ENCODE measurements around the gene CNST.

The CNST gene

DNA sequence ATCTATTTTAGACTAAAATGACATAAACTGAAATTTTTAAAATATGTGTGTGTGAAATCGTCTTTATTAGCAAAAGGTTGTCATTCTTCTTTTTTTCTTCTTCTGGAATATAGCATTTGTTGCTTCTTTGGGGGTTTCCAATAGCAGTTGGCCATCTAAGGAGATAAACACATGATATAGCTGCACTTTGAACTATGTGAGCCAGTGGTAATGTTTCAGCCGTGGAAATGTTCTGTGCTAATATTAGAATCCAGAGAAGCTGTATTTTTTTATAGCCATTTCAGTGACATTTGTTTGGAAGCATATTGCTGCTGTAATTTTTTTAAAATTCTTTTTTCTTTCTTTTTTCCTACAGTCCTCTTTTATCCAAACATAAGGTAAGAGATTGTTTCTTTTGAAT is 75.1 kb downstream of the CNST start:
- Histone ChIP-seq H3K36me3 (replicated peaks; ENCODE audit: low read depth, low read length) (peaks cover 13% of the 10 kb centered on the region), H3K79me2 (ENCODE audit: low read length) (no peaks in the 10 kb centered on the region)

DNA sequence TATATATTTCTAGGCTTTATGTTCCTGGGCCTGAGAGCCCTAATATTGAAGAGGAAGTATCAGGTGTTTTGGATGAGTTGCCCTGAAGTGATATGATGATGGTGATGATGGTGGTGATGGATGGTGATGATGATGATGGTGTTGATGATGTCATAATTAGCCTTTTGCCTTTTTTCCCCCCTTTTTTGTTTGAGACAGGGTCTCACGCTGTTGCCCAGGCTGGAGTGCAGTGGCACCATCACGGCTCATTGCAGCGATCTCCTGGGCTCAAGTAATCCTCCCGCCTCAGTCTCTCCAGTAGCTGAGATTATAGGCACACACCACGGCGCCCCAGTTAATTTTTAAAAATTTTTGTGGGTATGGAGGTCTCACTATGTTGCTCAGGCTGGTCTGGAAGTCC is 76.5 kb downstream of the CNST start:
- Histone ChIP-seq H3K36me3 (replicated peaks; ENCODE audit: low read depth, low read length) (peaks cover 17% of the 10 kb centered on the region), H3K4me2 (ENCODE audit: low read length) (no peak overlapping the region), H4K20me1 (ENCODE audit: insufficient read depth, low read length) (no peaks in the 10 kb centered on the region), H2AFZ (ENCODE audit: low read depth, low read length) (no peak overlapping the region), H3K9ac (ENCODE audit: low read length) (no peak overlapping the region), H3K27me3 (ENCODE audit: low read depth, low read length) (no peaks in the 10 kb centered on the region), H3K4me1 (ENCODE audit: low read length) (peaks cover 8% of the 10 kb centered on the region), H3K4me3 (ENCODE audit: low read length) (no peak overlapping the region), H3K9me3 (ENCODE audit: insufficient read depth, low read length) (no peaks in the 10 kb centered on the region), H3K27ac (ENCODE audit: low read length) (no peak overlapping the region), H3K79me2 (ENCODE audit: low read length) (no peaks in the 10 kb centered on the region)
- TF ChIP-seq, protein P1, sequence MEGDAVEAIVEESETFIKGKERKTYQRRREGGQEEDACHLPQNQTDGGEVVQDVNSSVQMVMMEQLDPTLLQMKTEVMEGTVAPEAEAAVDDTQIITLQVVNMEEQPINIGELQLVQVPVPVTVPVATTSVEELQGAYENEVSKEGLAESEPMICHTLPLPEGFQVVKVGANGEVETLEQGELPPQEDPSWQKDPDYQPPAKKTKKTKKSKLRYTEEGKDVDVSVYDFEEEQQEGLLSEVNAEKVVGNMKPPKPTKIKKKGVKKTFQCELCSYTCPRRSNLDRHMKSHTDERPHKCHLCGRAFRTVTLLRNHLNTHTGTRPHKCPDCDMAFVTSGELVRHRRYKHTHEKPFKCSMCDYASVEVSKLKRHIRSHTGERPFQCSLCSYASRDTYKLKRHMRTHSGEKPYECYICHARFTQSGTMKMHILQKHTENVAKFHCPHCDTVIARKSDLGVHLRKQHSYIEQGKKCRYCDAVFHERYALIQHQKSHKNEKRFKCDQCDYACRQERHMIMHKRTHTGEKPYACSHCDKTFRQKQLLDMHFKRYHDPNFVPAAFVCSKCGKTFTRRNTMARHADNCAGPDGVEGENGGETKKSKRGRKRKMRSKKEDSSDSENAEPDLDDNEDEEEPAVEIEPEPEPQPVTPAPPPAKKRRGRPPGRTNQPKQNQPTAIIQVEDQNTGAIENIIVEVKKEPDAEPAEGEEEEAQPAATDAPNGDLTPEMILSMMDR (IDR thresholded peaks at IDR 0.05; ENCODE audit: low read depth, low read length): no peak
- TF ChIP-seq EZH2phosphoT487 (IDR thresholded peaks at IDR 0.05; ENCODE audit: low read depth): no peak

More for the DNA sequence above, 75.1 kb downstream of the CNST start:
- no peak for TF ChIP-seq EZH2phosphoT487 (IDR thresholded peaks at IDR 0.05; ENCODE audit: low read depth)
- TF ChIP-seq, protein P1 (IDR thresholded peaks at IDR 0.05; ENCODE audit: low read depth, low read length): no peak
- peaks cover 8% of the 10 kb centered on the region for H3K4me1 ChIP-seq (ENCODE audit: low read length)
- no peak overlapping the region for H3K4me3 ChIP-seq (ENCODE audit: low read length)
- H3K27ac ChIP-seq (ENCODE audit: low read length): no peak overlapping the region
- H3K27me3 ChIP-seq (ENCODE audit: low read depth, low read length): no peaks in the 10 kb centered on the region
- H4K20me1 ChIP-seq (ENCODE audit: insufficient read depth, low read length): 0 out of 2 replicates have a peak, but pooled peaks cover 4% of the 10 kb centered on the region
- H2AFZ ChIP-seq (ENCODE audit: low read depth, low read length): no peak overlapping the region
- H3K9me3 ChIP-seq (ENCODE audit: insufficient read depth, low read length): no peaks in the 10 kb centered on the region
- no peak overlapping the region for H3K9ac ChIP-seq (ENCODE audit: low read length)
- no peak overlapping the region for H3K4me2 ChIP-seq (ENCODE audit: low read length)

DNA sequence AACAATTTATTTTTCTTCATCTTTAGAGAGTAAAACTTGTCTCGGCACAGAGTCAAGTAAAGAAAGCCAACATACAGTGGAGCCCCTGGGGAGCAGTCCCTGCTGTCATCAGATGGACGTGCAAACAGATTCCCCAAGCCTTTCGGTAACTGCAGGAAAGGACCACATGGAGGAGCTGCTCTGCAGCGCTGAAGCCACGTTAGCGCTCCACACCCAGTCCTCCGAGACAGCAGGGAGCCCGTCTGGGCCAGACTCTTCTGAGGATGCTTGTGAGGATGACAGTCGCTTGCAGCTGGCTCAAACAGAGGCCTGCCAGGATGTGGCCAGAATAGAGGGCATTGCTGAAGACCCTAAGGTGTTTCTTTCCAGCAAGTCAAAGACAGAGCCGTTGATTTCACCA is 80.9 kb downstream of the CNST start:
- no peaks in the 10 kb centered on the region for H3K9me3 ChIP-seq (ENCODE audit: insufficient read depth, low read length)
- TF ChIP-seq EZH2phosphoT487 (IDR thresholded peaks at IDR 0.05; ENCODE audit: low read depth): no peak
- TF ChIP-seq, protein P1 (IDR thresholded peaks at IDR 0.05; ENCODE audit: low read depth, low read length): no peak
- no peak overlapping the region for H3K4me3 ChIP-seq (ENCODE audit: low read length)
- H4K20me1 ChIP-seq (ENCODE audit: insufficient read depth, low read length): no peaks in the 10 kb centered on the region
- no peak overlapping the region for H3K27ac ChIP-seq (ENCODE audit: low read length)
- H2AFZ ChIP-seq (ENCODE audit: low read depth, low read length): no peak overlapping the region
- H3K79me2 ChIP-seq (ENCODE audit: low read length): no peaks in the 10 kb centered on the region
- peaks cover 8% of the 10 kb centered on the region for H3K4me1 ChIP-seq (ENCODE audit: low read length)
- no peak overlapping the region for H3K4me2 ChIP-seq (ENCODE audit: low read length)
- H3K27me3 ChIP-seq (ENCODE audit: low read depth, low read length): no peaks in the 10 kb centered on the region
- no peak overlapping the region for H3K9ac ChIP-seq (ENCODE audit: low read length)
- H3K36me3 ChIP-seq (replicated peaks; ENCODE audit: low read depth, low read length): peaks cover 35% of the 10 kb centered on the region

DNA sequence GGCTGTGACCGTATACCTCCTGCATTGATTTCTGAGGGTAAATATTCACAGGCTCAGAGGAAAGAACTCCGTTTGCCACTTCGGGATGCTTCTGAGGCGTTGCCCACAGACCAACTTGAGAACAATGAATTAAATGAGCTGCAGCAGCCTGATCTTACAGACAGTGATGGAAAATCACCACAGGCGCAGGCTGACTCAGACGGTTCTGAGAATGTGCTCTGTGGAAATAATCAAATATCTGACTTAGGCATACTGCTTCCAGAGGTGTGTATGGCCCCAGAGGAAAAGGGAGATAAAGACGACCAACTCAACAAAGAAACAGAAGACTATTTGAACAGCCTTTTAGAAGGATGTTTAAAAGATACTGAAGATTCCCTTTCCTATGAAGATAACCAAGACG is 81.3 kb downstream of the CNST start:
- H3K79me2 ChIP-seq (ENCODE audit: low read length): no peaks in the 10 kb centered on the region
- H3K36me3 ChIP-seq (replicated peaks; ENCODE audit: low read depth, low read length): peaks cover 35% of the 10 kb centered on the region
- TF ChIP-seq, protein P1 (IDR thresholded peaks at IDR 0.05; ENCODE audit: low read depth, low read length): no peak
- no peak for TF ChIP-seq EZH2phosphoT487 (IDR thresholded peaks at IDR 0.05; ENCODE audit: low read depth)
- no peaks in the 10 kb centered on the region for H3K27me3 ChIP-seq (ENCODE audit: low read depth, low read length)
- peaks cover 8% of the 10 kb centered on the region for H3K4me1 ChIP-seq (ENCODE audit: low read length)
- H3K9me3 ChIP-seq (ENCODE audit: insufficient read depth, low read length): no peaks in the 10 kb centered on the region
- no peak overlapping the region for H3K4me2 ChIP-seq (ENCODE audit: low read length)
- no peak overlapping the region for H2AFZ ChIP-seq (ENCODE audit: low read depth, low read length)
- H3K4me3 ChIP-seq (ENCODE audit: low read length): no peak overlapping the region
- H3K9ac ChIP-seq (ENCODE audit: low read length): no peak overlapping the region
- H3K27ac ChIP-seq (ENCODE audit: low read length): no peak overlapping the region
- no peaks in the 10 kb centered on the region for H4K20me1 ChIP-seq (ENCODE audit: insufficient read depth, low read length)
